AG09319 (cell line): ENCODE results near the gene DHX34.

ENCODE experiments used
- DNase-seq: peaks from one replicate; pipeline ENCODE4 v3.0.0-alpha.2; 2010; ENCODE audit warnings: low read depth; ENCODE audit errors: extremely low read depth
- TF ChIP-seq, protein P1 (sequence below): IDR thresholded peaks from 2 replicates; pipeline ENCODE4 v1.5.1; 2011; ENCODE audit warnings: low read depth, mild to moderate bottlenecking, inconsistent platforms, low read length, moderate library complexity

DHX34 gene

DNA sequence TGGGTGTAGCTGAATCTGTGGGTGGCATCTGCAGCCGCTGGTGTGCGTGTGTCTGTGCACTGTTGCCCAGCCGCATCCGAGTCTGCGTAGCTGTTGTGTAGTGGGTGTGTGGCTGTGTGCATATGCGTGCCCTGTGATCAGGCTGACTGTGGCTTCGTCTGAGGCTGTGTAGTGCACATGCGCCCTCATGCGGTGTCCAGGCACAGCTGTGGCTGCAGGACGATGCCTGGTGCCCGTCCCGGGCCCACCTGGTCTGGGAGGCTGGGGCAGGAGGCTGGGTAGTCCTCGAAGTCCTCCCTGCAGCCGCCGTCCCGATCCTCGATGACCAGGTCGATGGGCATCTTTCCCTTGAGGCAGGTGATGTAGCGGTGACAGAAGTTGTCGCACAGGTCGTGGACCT is 65.4 kb downstream of the DHX34 start:
- TF ChIP-seq, protein P1, sequence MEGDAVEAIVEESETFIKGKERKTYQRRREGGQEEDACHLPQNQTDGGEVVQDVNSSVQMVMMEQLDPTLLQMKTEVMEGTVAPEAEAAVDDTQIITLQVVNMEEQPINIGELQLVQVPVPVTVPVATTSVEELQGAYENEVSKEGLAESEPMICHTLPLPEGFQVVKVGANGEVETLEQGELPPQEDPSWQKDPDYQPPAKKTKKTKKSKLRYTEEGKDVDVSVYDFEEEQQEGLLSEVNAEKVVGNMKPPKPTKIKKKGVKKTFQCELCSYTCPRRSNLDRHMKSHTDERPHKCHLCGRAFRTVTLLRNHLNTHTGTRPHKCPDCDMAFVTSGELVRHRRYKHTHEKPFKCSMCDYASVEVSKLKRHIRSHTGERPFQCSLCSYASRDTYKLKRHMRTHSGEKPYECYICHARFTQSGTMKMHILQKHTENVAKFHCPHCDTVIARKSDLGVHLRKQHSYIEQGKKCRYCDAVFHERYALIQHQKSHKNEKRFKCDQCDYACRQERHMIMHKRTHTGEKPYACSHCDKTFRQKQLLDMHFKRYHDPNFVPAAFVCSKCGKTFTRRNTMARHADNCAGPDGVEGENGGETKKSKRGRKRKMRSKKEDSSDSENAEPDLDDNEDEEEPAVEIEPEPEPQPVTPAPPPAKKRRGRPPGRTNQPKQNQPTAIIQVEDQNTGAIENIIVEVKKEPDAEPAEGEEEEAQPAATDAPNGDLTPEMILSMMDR = no peak
- DNase-seq = no peak

DNA sequence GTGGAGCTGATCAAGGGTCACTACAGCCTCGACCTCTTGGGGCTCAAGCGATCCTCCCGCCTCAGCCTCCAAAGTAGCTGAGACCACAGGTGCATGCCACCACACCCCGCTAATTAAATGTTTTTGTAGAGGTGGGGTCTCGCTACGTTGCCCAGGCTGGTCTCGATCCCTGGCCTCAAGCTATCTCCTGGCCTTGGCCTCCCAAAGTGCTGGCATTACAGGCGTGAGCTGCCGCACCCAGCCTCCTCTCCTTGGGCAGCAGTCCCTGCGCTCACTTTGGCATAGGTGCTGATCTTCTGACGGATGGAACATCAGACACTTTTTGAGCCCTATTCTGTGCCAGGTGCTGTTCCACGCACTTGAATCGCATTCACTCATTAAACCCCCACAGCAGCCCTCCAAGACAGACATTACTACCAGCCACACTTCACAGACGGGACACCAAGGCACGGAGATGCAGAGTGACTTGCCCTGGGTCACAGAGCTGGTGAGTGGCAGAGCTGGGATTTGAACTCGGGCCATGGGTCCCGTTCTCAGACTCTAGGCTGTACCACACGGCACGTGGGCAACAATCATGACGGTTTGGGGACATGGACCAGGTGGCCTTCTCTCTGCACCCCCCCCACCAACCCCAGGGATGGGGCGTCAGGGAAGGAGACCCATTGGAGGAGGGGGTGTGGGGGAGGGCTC is 67.0 kb downstream of the DHX34 start:
- no peak for DNase-seq
- TF ChIP-seq, protein P1 = no peak

DNA sequence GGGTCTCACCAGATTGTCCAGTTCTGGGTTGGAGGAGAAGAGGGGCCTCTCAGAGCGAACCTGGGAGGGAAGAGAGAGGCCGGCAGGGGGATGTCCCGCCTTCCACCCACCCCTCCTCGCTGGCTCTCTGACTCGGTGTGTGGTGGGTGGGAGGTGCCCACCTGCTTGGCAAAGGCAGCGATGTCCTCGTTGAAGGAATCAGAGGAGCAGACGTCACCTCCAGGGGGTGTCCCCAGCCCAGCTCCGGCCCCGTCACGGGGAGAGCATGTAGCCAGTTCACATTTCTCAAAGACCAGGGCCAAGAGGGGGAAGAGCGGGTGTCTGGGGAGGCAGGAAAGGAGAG is 67.5 kb downstream of the DHX34 start:
- DNase-seq = no peak
- TF ChIP-seq, protein P1 = no peak

DNA sequence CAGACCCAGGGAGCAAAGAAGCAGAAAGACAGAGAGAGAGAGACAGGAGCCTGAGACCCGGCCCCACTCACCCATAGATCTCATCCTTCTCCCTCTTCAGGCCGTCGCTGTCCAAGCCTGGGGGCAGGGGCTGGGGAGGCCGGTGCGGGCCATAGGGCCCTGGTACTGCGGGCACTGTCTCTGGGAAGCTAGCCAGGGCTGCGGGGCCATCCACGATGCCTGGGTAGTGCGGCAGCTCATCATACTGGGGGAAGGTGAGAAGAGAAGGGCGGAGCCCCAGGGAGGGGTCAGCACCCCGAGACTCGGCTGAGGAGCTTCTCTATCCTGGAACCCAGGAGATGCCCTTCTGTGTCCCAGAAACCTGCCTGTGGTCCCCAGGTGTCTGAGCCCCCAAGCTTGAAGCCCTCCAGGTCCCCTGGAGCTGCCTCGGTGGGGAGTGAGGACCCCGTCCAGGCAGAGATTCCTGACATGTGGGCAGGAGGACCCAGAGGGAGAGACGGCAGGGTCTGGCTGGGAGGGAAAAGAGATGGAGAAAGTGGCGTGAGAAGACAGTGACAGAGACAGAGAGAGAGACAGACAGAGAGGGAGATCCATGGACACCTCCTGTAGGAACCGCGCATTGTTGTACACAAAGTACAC is 68.1 kb downstream of the DHX34 start:
- TF ChIP-seq, protein P1 = no peak
- DNase-seq = no peak

DNA sequence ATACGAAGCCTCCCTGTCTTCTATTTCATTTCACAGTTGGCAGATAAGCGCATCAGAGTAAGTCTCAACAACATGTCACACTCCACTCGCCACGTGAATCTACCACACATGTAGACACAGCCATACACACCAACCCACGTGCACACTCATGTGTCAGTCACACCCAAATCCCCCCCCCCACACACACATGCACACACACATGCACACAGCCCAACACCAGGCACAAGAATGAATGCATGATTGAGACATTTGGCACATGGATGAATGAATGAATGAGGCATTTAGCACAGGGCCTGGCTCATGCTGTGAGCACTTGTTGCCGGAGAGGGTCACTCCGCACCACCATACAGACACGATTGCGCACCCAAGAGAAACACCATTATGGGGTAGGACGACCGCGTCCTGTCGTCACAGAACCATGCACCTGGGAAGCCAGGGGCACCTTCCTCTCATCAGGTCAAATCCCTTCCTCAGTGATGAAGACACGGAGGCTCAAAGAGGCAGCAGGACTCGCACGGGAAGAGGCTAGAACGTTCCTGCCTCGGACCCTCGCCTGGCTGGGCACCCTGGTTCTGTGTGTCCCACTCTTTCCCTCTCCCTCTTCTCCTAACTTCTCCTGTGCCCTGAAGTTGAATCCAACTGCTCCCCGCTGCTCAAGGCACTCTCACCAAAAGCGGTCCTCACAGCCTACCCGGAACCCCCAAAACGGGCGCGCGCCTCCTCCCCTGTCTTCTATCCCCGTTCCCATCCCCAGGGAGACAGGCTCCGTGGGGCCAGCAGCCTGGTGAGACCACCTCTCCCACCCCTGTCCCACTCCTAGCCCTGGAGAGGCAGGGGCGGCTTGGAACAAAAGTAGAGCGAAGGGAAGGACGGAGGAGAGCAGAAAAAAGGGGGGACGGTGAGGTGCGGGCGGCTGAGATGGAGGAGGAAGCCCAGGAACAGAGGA is 68.9 kb downstream of the DHX34 start:
- no peak for DNase-seq
- TF ChIP-seq, protein P1 = no peak

DNA sequence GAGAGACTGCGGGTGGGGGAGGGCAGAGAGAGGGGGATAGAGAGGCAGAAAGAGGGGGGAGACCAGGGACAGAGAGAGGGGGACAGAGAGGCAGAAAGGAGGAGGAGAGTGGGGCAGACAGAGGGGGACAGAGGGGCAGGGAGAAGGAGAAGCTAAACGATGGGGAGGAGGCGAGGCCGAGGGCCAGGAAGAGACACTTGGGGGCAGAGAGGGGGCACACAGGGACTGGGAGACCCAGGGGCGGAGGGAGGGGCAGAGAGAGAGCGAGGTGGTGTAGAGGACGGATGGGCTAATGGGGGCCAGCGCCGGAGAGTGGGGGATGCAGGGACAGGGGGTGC is 69.5 kb downstream of the DHX34 start:
- DNase-seq = no peak
- TF ChIP-seq, protein P1 = no peak
